Stimulated activated CD4-positive, alpha-beta T cell treated with anti-CD3 and anti-CD28 coated beads, Interleukin-12 subunit alpha, Interleukin-12 subunit beta, amount 100 ng/mL, for 48 hours (primary cell): Measurements from ENCODE around the gene MSS51.

Experiments used
- DNase-seq, 3 donors: peaks; one replicate each; pipeline ENCODE4 v3.0.0-alpha.2; 2020; ENCODE audit warnings: low read depth in 2 of 3, low spot score in 1 of 3

The MSS51 gene

GRCh38 chr10:73433538-73433867, at the start of gene MSS51:
Gene MSS51, minus strand, starts transcription at chr10:73433561. Its CDS starts 5,277 bp downstream, at chr10:73428284.
- no peak for DNase-seq

DNA sequence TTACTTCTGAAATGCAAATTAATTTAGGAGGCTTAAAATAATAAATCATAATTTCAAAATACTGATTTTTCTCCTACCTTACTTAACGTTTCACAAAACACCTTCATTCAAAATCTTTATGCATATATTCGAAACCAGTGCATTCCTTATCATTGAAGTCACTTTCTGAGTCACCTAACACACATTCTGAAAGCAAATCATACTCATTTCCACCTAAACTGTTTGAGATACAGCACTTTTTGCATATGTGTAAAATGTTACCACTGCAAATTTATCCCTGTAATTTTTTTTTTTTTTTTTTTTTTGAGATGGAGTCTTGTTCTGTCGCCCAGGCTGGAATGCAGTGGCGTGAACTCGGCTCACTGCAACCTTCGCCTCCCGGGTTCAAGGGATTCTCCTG, 46.8 kb upstream of the MSS51 start:
- no peak for DNase-seq

- DNase-seq: no peak
Measured at GRCh38 chr10:73478636-73479035, 45.3 kb upstream of the MSS51 start.

GRCh38 chr10:73471226-73471625, 37.9 kb upstream of the MSS51 start:
- no peak for DNase-seq

GRCh38 chr10:73469579-73469978, 36.2 kb upstream of the MSS51 start:
- no peak for DNase-seq

DNA sequence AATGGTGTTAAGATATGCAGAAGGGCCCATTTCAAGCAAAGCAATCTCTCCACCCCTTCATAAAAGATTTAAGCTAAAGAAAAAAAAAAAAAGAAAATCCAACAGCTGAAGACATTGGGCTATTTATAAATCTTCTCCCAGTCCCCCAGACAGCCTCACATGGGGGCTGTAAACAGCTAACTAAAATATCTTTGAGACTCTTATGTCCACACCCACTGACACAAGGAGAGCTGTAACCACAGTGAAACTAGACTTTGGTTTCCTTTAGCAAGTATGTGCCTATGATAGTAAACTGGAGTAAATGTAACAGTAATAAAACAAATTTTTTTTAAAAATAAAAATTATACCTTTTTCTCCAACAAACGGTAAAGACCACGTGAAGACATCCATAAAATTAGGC, 33.8 kb upstream of the MSS51 start:
- DNase-seq: no peak

DNA sequence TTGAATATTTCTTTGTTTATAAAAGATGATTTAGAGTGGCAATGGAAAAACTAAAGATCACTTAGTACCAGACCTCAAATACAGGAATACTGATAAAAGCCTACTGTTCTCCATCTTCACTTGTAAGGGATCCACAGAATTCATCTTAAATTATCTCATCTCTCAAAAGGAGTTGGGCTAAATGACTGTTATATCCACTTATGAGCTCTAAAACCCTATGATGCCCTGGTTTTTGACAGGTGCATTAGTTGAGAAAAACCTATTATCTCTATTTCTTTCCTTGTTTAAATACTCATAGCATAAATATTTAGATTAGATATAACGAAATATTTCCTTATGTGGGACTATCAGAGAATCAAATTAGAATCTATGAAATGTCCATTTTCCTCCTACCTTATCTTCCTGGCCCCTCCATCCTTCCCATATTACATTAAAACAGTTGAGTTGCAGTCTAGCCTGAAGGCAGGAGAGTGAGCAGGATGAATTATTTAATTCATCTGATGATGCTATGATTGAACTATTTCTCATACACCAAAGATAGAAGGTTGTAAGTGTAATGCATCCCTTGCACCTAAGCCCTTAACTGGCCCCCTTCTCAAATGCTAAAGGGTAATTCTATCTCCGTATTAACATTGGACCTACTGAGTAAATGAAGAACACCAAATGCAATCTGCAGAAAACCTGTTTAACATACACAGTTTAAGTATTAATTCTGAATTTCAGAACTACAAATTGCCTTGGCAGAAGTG, 32.8 kb upstream of the MSS51 start:
- no peak for DNase-seq

GRCh38 chr10:73460897-73461296, 27.5 kb upstream of the MSS51 start:
- DNase-seq: no peak

GRCh38 chr10:73459683-73460314, 26.4 kb upstream of the MSS51 start:
- no peak for DNase-seq

DNA sequence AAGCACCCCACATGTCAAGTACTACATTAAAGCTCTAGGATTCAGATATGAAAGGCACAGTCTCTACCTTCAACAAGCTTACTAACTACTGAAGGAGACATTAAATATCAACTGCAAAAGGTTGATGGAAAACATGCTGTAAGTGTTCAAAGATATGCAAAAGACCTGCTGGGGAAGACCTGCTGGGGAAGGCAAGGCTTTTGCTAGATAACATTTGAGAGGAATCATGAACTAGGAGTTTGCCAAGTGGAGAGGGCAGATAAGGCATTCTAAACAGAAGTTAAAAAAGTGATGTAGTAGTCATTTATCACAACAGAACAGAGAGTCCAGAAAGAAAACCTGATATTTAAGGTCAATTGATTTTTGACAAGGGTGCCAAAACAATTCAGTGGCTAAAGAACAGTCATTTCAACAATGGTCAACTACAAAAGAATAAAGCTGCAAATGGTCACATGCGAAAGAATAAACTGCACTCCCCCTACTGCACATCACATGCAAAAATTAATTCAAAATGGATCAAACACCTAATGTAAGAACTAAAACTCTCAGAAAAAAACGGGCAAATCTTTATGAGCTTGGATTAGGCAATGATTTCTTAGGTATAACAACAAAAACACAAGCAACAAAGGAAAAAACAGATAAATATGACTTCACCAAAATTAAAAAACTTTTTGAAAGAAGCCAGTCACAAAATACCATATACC, 23.0 kb upstream of the MSS51 start:
- DNase-seq: no peak

GRCh38 chr10:73449113-73449512, 15.8 kb upstream of the MSS51 start:
- no peak for DNase-seq

GRCh38 chr10:73448384-73448783, 15.0 kb upstream of the MSS51 start:
- no peak for DNase-seq

DNA sequence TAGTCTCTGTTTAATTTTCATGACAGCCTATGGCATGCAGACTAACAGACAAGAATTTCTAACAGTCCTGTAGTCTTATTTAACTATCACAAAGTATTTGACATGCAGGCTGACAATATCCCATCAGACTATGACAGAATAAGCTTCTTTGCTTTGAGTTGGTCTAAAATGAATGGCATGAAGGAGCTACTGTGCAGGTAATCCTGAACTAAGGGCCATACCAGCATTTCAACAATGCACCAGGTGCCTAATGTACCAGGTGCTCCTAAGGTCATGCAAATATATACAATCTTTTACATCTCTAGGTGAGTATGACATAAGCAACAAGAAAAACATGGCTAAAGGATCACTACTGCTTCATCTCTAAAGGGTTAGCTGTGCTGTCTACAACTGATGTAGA, 13.6 kb upstream of the MSS51 start:
- DNase-seq: no peak

DNA sequence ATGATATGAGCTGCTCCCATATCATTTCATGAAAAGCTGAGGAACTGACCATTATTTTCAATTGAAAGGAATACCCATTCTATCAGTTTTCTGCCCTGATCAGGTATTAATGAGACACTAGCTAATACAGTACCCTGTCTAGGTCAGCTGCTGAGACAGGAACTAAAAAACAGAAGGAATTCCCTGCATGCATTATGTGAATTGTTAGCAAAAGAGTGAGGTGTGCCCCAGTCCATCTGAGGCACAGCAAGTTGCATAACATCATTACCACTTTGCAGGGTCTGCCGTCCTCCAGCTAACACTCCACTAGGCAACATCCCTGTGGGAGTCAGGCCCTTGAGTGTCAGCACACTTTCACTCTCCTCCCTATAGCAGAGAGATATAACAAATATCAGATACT, 11.1 kb upstream of the MSS51 start:
- DNase-seq: no peak

GRCh38 chr10:73439605-73440312, 6.4 kb upstream of the MSS51 start:
- DNase-seq: no peak

GRCh38 chr10:73439055-73439454, 5.7 kb upstream of the MSS51 start:
- no peak for DNase-seq

GRCh38 chr10:73432646-73433537, 469 bp downstream of the MSS51 start:
- no peak for DNase-seq

DNA sequence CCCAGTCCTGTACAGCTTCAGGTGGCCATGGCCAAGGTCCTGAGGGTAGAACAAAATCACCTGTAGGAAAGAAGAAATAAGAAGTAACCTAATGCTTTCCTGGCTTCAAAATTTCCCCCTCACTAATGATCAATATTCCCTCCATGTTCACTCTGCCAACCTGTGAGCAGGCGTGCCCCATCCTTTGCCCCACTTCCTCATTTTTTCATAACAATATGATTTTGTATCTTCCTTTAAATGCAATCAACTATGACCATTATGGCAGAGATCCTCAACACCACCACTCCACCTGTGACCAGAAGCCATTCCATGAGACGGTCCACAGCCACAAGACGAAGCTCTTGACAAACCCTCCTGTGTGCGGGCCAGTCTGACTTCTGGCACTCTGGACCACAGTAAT, 7.0 kb downstream of the MSS51 start:
- DNase-seq: no peak

GRCh38 chr10:73424478-73424877, 8.9 kb downstream of the MSS51 start:
- DNase-seq: no peak

- no peak for DNase-seq
Measured at GRCh38 chr10:73423309-73423708, 10.1 kb downstream of the MSS51 start.

- DNase-seq: no peak
Measured at GRCh38 chr10:73416571-73416970, 16.8 kb downstream of the MSS51 start.
